Fibroblast of lung (primary cell): ENCODE results near the gene ANKRD53.

Source experiments
- EZH2 ChIP-seq: IDR thresholded peaks from 2 replicates; pipeline ENCODE4 v1.5.1; 2012; ENCODE audit warnings: low read length, control low read depth, mild to moderate bottlenecking; ENCODE audit errors: missing control alignments
- TF ChIP-seq, protein P1 (sequence below), 2 donors: IDR thresholded peaks in 1 of 2; conservative IDR thresholded peaks in 1 of 2; 1 replicate in 1 of 2; 2 replicates in 1 of 2; pipeline ENCODE4 v1.5.1; 2011 to 2012; ENCODE audit warnings: low read length in 2 of 2, control low read depth in 1 of 2, inconsistent platforms in 1 of 2, low read depth in 1 of 2, mild to moderate bottlenecking in 1 of 2

DNA sequence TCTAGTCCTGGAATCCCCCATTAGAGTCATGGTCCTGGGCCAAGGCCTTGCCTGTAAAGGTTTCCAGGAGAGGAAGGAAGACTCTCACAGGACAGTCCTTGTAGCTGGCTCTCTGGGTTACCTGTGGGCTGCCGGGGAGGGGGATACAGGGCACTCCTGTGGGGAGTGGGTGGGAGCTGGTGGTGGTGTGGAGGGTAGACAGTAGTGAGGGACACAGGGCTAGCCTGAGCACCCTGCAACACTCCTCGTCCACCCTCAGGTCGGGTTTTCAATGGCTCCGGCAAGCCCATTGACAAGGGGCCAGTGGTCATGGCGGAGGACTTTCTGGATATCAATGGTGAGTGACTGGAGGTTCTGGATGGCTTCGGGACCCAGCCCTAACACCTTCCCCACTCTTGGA lies 19.7 kb upstream of the ANKRD53 start:
- TF ChIP-seq, protein P1, sequence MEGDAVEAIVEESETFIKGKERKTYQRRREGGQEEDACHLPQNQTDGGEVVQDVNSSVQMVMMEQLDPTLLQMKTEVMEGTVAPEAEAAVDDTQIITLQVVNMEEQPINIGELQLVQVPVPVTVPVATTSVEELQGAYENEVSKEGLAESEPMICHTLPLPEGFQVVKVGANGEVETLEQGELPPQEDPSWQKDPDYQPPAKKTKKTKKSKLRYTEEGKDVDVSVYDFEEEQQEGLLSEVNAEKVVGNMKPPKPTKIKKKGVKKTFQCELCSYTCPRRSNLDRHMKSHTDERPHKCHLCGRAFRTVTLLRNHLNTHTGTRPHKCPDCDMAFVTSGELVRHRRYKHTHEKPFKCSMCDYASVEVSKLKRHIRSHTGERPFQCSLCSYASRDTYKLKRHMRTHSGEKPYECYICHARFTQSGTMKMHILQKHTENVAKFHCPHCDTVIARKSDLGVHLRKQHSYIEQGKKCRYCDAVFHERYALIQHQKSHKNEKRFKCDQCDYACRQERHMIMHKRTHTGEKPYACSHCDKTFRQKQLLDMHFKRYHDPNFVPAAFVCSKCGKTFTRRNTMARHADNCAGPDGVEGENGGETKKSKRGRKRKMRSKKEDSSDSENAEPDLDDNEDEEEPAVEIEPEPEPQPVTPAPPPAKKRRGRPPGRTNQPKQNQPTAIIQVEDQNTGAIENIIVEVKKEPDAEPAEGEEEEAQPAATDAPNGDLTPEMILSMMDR (conservative IDR thresholded peaks at IDR 0.05 in 1 of 2, IDR thresholded peaks at IDR 0.05 in 1 of 2; ENCODE audit: low read depth in 1 of 2, low read length in 2 of 2): no peak
- no peak for TF ChIP-seq EZH2
